Fibroblast of lung (primary cell): ENCODE measurements around the gene EPC2. TPM values are rescaled to one million over a fixed set of nuclear protein-coding genes. Genes with fewer than 3 reads are reported as not detected.

Source experiments
- DNase-seq, 2 donors: peaks; one replicate each; pipeline versions ENCODE4 v3.0.0 to v3.0.0-alpha.2; 2010; ENCODE audit warnings: low read depth in 2 of 2
- H2AFZ ChIP-seq: 2 replicates; pipeline ENCODE4 v1.5.1; 2012; ENCODE audit warnings: low read length, control low read depth, inconsistent platforms
- H3K27ac ChIP-seq: 2 replicates; pipeline ENCODE4 v1.5.1; 2011; ENCODE audit warnings: low read length, control low read depth; ENCODE audit not compliant: insufficient read depth
- H3K27me3 ChIP-seq: 2 replicates; pipeline ENCODE4 v1.5.1; 2011; ENCODE audit warnings: mild to moderate bottlenecking, low read length; ENCODE audit not compliant: control insufficient read depth, insufficient read depth
- H3K36me3 ChIP-seq: 2 replicates; pipeline ENCODE4 v1.5.1; 2011; ENCODE audit warnings: low read length; ENCODE audit not compliant: control insufficient read depth, insufficient read depth
- H3K4me1 ChIP-seq: 2 replicates; pipeline ENCODE4 v1.5.1; 2011; ENCODE audit warnings: low read length; ENCODE audit not compliant: control insufficient read depth, insufficient read depth; ENCODE audit errors: extremely low read depth
- H3K4me2 ChIP-seq: 2 replicates; pipeline ENCODE4 v1.5.1; 2011; ENCODE audit warnings: low read length, control low read depth; ENCODE audit not compliant: insufficient read depth; ENCODE audit errors: extremely low read depth
- H3K4me3 ChIP-seq, 4 experiments: fragments of 200-600 bp in 1 of 4; sonication (generic) in 1 of 4; replicated peaks in 1 of 4; 2 replicates each; pipeline ENCODE4 v1.5.1; 2011 to 2016; ENCODE audit warnings: low read length in 4 of 4, low read depth in 3 of 4, mild to moderate bottlenecking in 3 of 4, control low read depth in 2 of 4, inconsistent platforms in 1 of 4, mixed read lengths in 1 of 4; ENCODE audit not compliant: insufficient read depth in 1 of 4; ENCODE audit errors: control extremely low read depth in 1 of 4
- H3K79me2 ChIP-seq: 2 replicates; pipeline ENCODE4 v1.5.1; 2012; ENCODE audit warnings: mild to moderate bottlenecking, low read length, inconsistent platforms; ENCODE audit not compliant: control insufficient read depth, insufficient read depth
- H3K9ac ChIP-seq: 2 replicates; pipeline ENCODE4 v1.5.1; 2011; ENCODE audit warnings: mild to moderate bottlenecking, low read length, control low read depth; ENCODE audit not compliant: insufficient read depth
- H3K9me3 ChIP-seq: 2 replicates; pipeline ENCODE4 v1.5.1; 2012; ENCODE audit warnings: low read depth, low read length; ENCODE audit not compliant: control insufficient read depth, insufficient read depth
- H4K20me1 ChIP-seq: 2 replicates; pipeline ENCODE4 v1.5.1; 2011; ENCODE audit warnings: low read length; ENCODE audit not compliant: control insufficient read depth, insufficient read depth; ENCODE audit errors: extremely low read depth
- CTCF ChIP-seq, 2 donors: IDR thresholded peaks in 1 of 2; conservative IDR thresholded peaks in 1 of 2; 1 replicate in 1 of 2; 2 replicates in 1 of 2; pipeline ENCODE4 v1.5.1; 2011 to 2012; ENCODE audit warnings: low read length in 2 of 2, control low read depth in 1 of 2, inconsistent platforms in 1 of 2, low read depth in 1 of 2, mild to moderate bottlenecking in 1 of 2
- EZH2 ChIP-seq: IDR thresholded peaks from 2 replicates; pipeline ENCODE4 v1.5.1; 2012; ENCODE audit warnings: low read length, control low read depth, mild to moderate bottlenecking; ENCODE audit errors: missing control alignments
- polyA plus RNA-seq, 2 donors: library from polyadenylated mRNA; depleted of rRNA in 1 of 2; stranded (reverse) in 1 of 2; unstranded in 1 of 2; fragments of >200 nt; gene quantifications; 2 replicates each; pipeline ENCODE4 v1.2.1, GENCODE V29; 2011 to 2012; ENCODE audit warnings: missing spikeins in 1 of 2
- total RNA-seq: library from RNA; depleted of rRNA; stranded (reverse); fragments of >200 nt; gene quantifications from 2 replicates; pipeline ENCODE4 v1.2.1, GENCODE V29; 2014

The EPC2 gene
- total and polyA plus RNA-seq, 2 donors (not counting 1 experiment from before 2014, with no cell fraction given): 19.6 to 22.8 TPM

GRCh38 chr2:148634749-148635148, 9.8 kb upstream of the EPC2 start:
- Histone ChIP-seq H2AFZ (no peak overlapping the region), H3K79me2 (no peaks in the 10 kb centered on the region), H3K4me3 (no peak overlapping the region), H3K36me3 (no peaks in the 10 kb centered on the region), H3K9ac (no peak overlapping the region), H3K9me3 (no peaks in the 10 kb centered on the region), H4K20me1 (no peaks in the 10 kb centered on the region), H3K4me2 (no peak overlapping the region), H3K27me3 (no peaks in the 10 kb centered on the region), H3K4me1 (no peaks in the 10 kb centered on the region), H3K27ac (no peak overlapping the region)
- DNase-seq: no peak
- TF ChIP-seq CTCF (conservative IDR thresholded peaks at IDR 0.05 in 1 of 2, IDR thresholded peaks at IDR 0.05 in 1 of 2; ENCODE audit: low read depth in 1 of 2, low read length in 2 of 2): no peak
- no peak for TF ChIP-seq EZH2

GRCh38 chr2:148638543-148638942, 6.0 kb upstream of the EPC2 start:
- TF ChIP-seq EZH2 (no peak), CTCF (conservative IDR thresholded peaks at IDR 0.05 in 1 of 2, IDR thresholded peaks at IDR 0.05 in 1 of 2; ENCODE audit: low read depth in 1 of 2, low read length in 2 of 2) (no peak)
- no peaks in the 10 kb centered on the region for H4K20me1 ChIP-seq
- peaks cover 4% of the 10 kb centered on the region for H3K27me3 ChIP-seq
- no peaks in the 10 kb centered on the region for H3K36me3 ChIP-seq
- H3K9ac ChIP-seq: no peak overlapping the region
- H2AFZ ChIP-seq: no peak overlapping the region
- DNase-seq: no peak
- no peak overlapping the region for H3K27ac ChIP-seq
- no peaks in the 10 kb centered on the region for H3K79me2 ChIP-seq
- no peak overlapping the region for H3K4me2 ChIP-seq
- H3K9me3 ChIP-seq: no peaks in the 10 kb centered on the region
- no peaks in the 10 kb centered on the region for H3K4me1 ChIP-seq
- H3K4me3 ChIP-seq: no peak overlapping the region

GRCh38 chr2:148640767-148641166, 3.8 kb upstream of the EPC2 start:
- Histone ChIP-seq H4K20me1 (no peaks in the 10 kb centered on the region), H2AFZ (no peak overlapping the region), H3K4me3 (no peak overlapping the region), H3K9me3 (no peaks in the 10 kb centered on the region), H3K4me2 (no peak overlapping the region), H3K36me3 (no peaks in the 10 kb centered on the region), H3K9ac (no peak overlapping the region), H3K79me2 (peaks cover 5% of the 10 kb centered on the region), H3K27me3 (peaks cover 4% of the 10 kb centered on the region), H3K27ac (no peak overlapping the region), H3K4me1 (peaks cover 3% of the 10 kb centered on the region)
- DNase-seq: peak; percentile 12 to 46
- no peak for TF ChIP-seq EZH2
- peak in 1 of 2 donors; percentile 24 for TF ChIP-seq CTCF (conservative IDR thresholded peaks at IDR 0.05 in 1 of 2, IDR thresholded peaks at IDR 0.05 in 1 of 2; ENCODE audit: low read depth in 1 of 2, low read length in 2 of 2)
